K562 (cell line): ENCODE results near the gene ZBTB16. TPM values are rescaled to one million over a fixed set of nuclear protein-coding genes. Genes with fewer than 3 reads are reported as not detected.

Experiments
- CBFA2T2 ChIP-seq: fragments of 450-650 bp; conservative IDR thresholded peaks from 2 replicates; pipeline ENCODE4 v1.6.1; 2017; ENCODE audit warnings: mild to moderate bottlenecking
- CBFA2T3 ChIP-seq: fragments of 450-650 bp; IDR thresholded peaks from 2 replicates; pipeline ENCODE4 v1.6.1; 2017
- ETV1 ChIP-seq: fragments of 450-650 bp; conservative IDR thresholded peaks from 2 replicates; pipeline ENCODE4 v1.6.1; 2016; ENCODE audit warnings: missing genetic modification characterization, control low read depth, low read depth, missing compliant biosample characterization
- ETV6 ChIP-seq, 3 experiments: fragments of 150-350 bp in 1 of 3; sonication (generic) in 1 of 3; formaldehyde crosslinking in 1 of 3; IDR thresholded peaks; 2 replicates each; pipeline versions ENCODE4 v1.6.1 to v1.8.0; 2014 to 2022; ENCODE audit warnings: borderline replicate concordance in 2 of 3, low read depth in 2 of 3, antibody characterized with exemption in 1 of 3, low read length in 1 of 3, mild to moderate bottlenecking in 1 of 3, missing genetic modification reagents in 1 of 3
- FOSL1 ChIP-seq: fragments of 200-800 bp; sonication (Bioruptor generic); conservative IDR thresholded peaks from 2 replicates; pipeline ENCODE4 v1.6.1; 2016; ENCODE audit warnings: missing genetic modification characterization, missing compliant biosample characterization
- LCOR ChIP-seq: sonication (generic); formaldehyde crosslinking; IDR thresholded peaks from 2 replicates; pipeline ENCODE4 v1.8.0; 2022; ENCODE audit warnings: mild to moderate bottlenecking, missing genetic modification reagents
- MEIS2 ChIP-seq: fragments of 450-650 bp; IDR thresholded peaks from 2 replicates; pipeline ENCODE4 v1.6.1; 2014; ENCODE audit warnings: mild to moderate bottlenecking; ENCODE audit not compliant: partially characterized antibody
- MTA2 ChIP-seq: fragments of 450-650 bp; IDR thresholded peaks from 2 replicates; pipeline ENCODE4 v1.6.1; 2016; ENCODE audit warnings: low read depth
- MTF1 ChIP-seq: fragments of 250-450 bp; sonication (Bioruptor Pico); IDR thresholded peaks from 2 replicates; pipeline ENCODE4 v1.9.0; 2021; ENCODE audit warnings: moderate library complexity, mild to moderate bottlenecking, inconsistent platforms, borderline replicate concordance
- NR2F6 ChIP-seq: fragments of 450-650 bp; formaldehyde crosslinking; IDR thresholded peaks from 2 replicates; pipeline ENCODE4 v1.4.0; 2020; ENCODE audit warnings: mild to moderate bottlenecking
- POLR3A ChIP-seq: IDR thresholded peaks from 2 replicates; pipeline ENCODE4 v1.6.1; 2011; ENCODE audit warnings: borderline replicate concordance, mild to moderate bottlenecking, moderate library complexity; ENCODE audit not compliant: insufficient read length, insufficient read depth; ENCODE audit errors: extremely low read depth
- PTBP1 ChIP-seq: fragments of 200-400 bp; formaldehyde crosslinking; IDR thresholded peaks from 2 replicates; pipeline ENCODE4 v1.6.1; 2017; ENCODE audit warnings: low read depth, low read length
- RBM25 ChIP-seq: fragments of 200-400 bp; formaldehyde crosslinking; IDR thresholded peaks from 2 replicates; pipeline ENCODE4 v1.6.1; 2018; ENCODE audit warnings: low read length, low read depth, moderate library complexity; ENCODE audit not compliant: severe bottlenecking
- SAFB2 ChIP-seq: fragments of 200-400 bp; formaldehyde crosslinking; IDR thresholded peaks from 2 replicates; pipeline ENCODE4 v1.6.1; 2018; ENCODE audit warnings: borderline replicate concordance, low read length, low read depth, moderate library complexity; ENCODE audit not compliant: severe bottlenecking
- XRCC3 ChIP-seq: fragments of 450-650 bp; IDR thresholded peaks from 2 replicates; pipeline ENCODE4 v1.6.1; 2017; ENCODE audit warnings: mild to moderate bottlenecking, moderate library complexity
- YY1 ChIP-seq, 3 experiments: IDR thresholded peaks; 2 replicates each; pipeline ENCODE4 v1.6.1; 2011; ENCODE audit warnings: low read length in 2 of 3, mild to moderate bottlenecking in 2 of 3, moderate library complexity in 2 of 3, borderline replicate concordance in 1 of 3, control low read depth in 1 of 3, low read depth in 1 of 3; ENCODE audit not compliant: insufficient read depth in 3 of 3, insufficient replicate concordance in 2 of 3, control insufficient read depth in 1 of 3, insufficient read length in 1 of 3; ENCODE audit errors: extremely low read depth in 1 of 3
- ZNF232 ChIP-seq: sonication (generic); formaldehyde crosslinking; IDR thresholded peaks from 2 replicates; pipeline ENCODE4 v1.8.0; 2022; ENCODE audit warnings: mild to moderate bottlenecking, missing genetic modification reagents
- ZNF436 ChIP-seq: fragments of 250-450, 450-650 bp; sonication (Bioruptor Pico); formaldehyde crosslinking; IDR thresholded peaks from 2 replicates; pipeline ENCODE4 v1.7.0; 2020; ENCODE audit warnings: mild to moderate bottlenecking
- ZNF764 ChIP-seq: fragments of 250-450 bp; sonication (Bioruptor Pico); IDR thresholded peaks from 2 replicates; pipeline ENCODE4 v1.4.0; 2020; ENCODE audit warnings: low read depth, mild to moderate bottlenecking, moderate library complexity
- ZNF830 ChIP-seq: fragments of 250-450 bp; sonication (Bioruptor Pico); IDR thresholded peaks from 2 replicates; pipeline ENCODE4 v1.5.0; 2021; ENCODE audit warnings: mild to moderate bottlenecking
- polyA plus RNA-seq, 8 experiments: library from polyadenylated mRNA; depleted of rRNA in 4 of 8; stranded (reverse) in 5 of 8; unstranded in 3 of 8; fragments of >200 nt; fragmentation: Nextera tagmentation in 2 of 8; fragmentation: Illumina TruSeq in 1 of 8; extraction: Ambion mirVana in 2 of 8; extraction: Trizol in 1 of 8; gene quantifications; 2 replicates each; pipeline versions ENCODE4 v1.2.1 to v1.2.3, GENCODE V29; 2011 to 2014; ENCODE audit warnings: inconsistent platforms in 1 of 8, missing spikeins in 1 of 8
- total RNA-seq, 7 experiments: library from RNA; depleted of rRNA in 6 of 7; stranded (reverse); fragments of >200 nt in 6 of 7; fragmentation: Illumina TruSeq in 2 of 7; extraction: Trizol in 2 of 7; gene quantifications; 2 replicates each; pipeline versions ENCODE4 v1.2.1 to v1.2.3, GENCODE V29; 2011 to 2021; ENCODE audit warnings: low replicate concordance in 1 of 7
- TF ChIP-seq, protein P1 (sequence below): IDR thresholded peaks from 2 replicates; pipeline ENCODE4 v1.6.1; 2011; ENCODE audit not compliant: insufficient read length; ENCODE audit errors: extremely low read depth
- TF ChIP-seq, protein P2 (sequence below): sonication (generic); formaldehyde crosslinking; IDR thresholded peaks from 2 replicates; pipeline ENCODE4 v1.8.0; 2023; ENCODE audit warnings: mild to moderate bottlenecking, missing genetic modification reagents
- TF ChIP-seq, protein P3 (sequence below): IDR thresholded peaks from 2 replicates; pipeline ENCODE4 v1.6.1; 2016; ENCODE audit warnings: missing genetic modification characterization, missing compliant biosample characterization

Gene ZBTB16
- total and polyA plus RNA-seq, 9 of the 15 experiments (the other 6 are each of a cell fraction or from before 2014, with no cell fraction given): 0.06 to 0.40 (median 0.24) TPM; not detected in 4

DNA sequence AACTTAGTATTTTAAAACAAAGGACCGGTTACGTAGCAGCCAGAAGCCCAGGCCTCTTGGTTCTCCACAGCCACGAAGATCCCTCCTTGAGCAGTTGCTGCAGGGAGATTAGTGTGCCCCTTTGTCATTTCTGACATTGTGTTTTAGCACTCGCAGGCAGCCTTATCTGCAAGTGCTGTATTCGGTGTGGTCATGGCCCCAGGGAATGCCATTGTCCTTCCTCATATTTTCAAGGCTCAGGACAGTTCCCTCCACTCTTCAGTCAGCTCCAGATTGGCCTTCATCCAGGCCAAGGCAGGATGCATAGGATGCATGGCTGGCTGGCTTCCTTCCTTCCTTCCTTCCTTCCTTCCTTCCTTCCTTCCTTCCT, 88.5 kb downstream of the ZBTB16 start (continued):
- TF ChIP-seq ZNF764 (CRISPR knock-in tag): no peak
- TF ChIP-seq, protein P1, sequence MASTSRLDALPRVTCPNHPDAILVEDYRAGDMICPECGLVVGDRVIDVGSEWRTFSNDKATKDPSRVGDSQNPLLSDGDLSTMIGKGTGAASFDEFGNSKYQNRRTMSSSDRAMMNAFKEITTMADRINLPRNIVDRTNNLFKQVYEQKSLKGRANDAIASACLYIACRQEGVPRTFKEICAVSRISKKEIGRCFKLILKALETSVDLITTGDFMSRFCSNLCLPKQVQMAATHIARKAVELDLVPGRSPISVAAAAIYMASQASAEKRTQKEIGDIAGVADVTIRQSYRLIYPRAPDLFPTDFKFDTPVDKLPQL: no peak
- no peak for TF ChIP-seq NR2F6 (CRISPR knock-in tag)
- TF ChIP-seq PTBP1: no peak
- no peak for TF ChIP-seq FOSL1
- TF ChIP-seq MTF1: no peak
- TF ChIP-seq, protein P2, sequence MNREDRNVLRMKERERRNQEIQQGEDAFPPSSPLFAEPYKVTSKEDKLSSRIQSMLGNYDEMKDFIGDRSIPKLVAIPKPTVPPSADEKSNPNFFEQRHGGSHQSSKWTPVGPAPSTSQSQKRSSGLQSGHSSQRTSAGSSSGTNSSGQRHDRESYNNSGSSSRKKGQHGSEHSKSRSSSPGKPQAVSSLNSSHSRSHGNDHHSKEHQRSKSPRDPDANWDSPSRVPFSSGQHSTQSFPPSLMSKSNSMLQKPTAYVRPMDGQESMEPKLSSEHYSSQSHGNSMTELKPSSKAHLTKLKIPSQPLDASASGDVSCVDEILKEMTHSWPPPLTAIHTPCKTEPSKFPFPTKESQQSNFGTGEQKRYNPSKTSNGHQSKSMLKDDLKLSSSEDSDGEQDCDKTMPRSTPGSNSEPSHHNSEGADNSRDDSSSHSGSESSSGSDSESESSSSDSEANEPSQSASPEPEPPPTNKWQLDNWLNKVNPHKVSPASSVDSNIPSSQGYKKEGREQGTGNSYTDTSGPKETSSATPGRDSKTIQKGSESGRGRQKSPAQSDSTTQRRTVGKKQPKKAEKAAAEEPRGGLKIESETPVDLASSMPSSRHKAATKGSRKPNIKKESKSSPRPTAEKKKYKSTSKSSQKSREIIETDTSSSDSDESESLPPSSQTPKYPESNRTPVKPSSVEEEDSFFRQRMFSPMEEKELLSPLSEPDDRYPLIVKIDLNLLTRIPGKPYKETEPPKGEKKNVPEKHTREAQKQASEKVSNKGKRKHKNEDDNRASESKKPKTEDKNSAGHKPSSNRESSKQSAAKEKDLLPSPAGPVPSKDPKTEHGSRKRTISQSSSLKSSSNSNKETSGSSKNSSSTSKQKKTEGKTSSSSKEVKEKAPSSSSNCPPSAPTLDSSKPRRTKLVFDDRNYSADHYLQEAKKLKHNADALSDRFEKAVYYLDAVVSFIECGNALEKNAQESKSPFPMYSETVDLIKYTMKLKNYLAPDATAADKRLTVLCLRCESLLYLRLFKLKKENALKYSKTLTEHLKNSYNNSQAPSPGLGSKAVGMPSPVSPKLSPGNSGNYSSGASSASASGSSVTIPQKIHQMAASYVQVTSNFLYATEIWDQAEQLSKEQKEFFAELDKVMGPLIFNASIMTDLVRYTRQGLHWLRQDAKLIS (CRISPR knock-in tag): no peak
- TF ChIP-seq CBFA2T2: peak; percentile 70
- no peak for TF ChIP-seq LCOR (CRISPR knock-in tag)
- TF ChIP-seq, protein P3, sequence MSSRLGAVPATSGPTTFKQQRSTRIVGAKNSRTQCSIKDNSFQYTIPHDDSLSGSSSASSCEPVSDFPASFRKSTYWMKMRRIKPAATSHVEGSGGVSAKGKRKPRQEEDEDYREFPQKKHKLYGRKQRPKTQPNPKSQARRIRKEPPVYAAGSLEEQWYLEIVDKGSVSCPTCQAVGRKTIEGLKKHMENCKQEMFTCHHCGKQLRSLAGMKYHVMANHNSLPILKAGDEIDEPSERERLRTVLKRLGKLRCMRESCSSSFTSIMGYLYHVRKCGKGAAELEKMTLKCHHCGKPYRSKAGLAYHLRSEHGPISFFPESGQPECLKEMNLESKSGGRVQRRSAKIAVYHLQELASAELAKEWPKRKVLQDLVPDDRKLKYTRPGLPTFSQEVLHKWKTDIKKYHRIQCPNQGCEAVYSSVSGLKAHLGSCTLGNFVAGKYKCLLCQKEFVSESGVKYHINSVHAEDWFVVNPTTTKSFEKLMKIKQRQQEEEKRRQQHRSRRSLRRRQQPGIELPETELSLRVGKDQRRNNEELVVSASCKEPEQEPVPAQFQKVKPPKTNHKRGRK (tag): peak; percentile 63; the same call in 1 of the 2 replicates
- no peak for TF ChIP-seq ZNF830 (CRISPR knock-in tag)
- TF ChIP-seq YY1 (IDR thresholded peaks at IDR 0.05; ENCODE audit: borderline replicate concordance in 1 of 3, control insufficient read depth in 1 of 3, extremely low read depth in 1 of 3, insufficient read depth in 3 of 3, insufficient read length in 1 of 3, insufficient replicate concordance in 2 of 3, low read depth in 1 of 3, low read length in 2 of 3): peak in 1 of 3 experiments; percentile 39
- TF ChIP-seq MEIS2: peak; percentile 81
- TF ChIP-seq ZNF232 (CRISPR knock-in tag): no peak
- TF ChIP-seq MTA2: 0 out of 2 replicates have a peak, but pooled peaks have one; percentile 28
- peak in 1 of 2 experiments; percentile 46; a peak in 1 of 4 replicates for TF ChIP-seq ETV6 (IDR thresholded peaks at IDR 0.05; ENCODE audit: borderline replicate concordance in 1 of 2, low read depth in 2 of 2, low read length in 1 of 2)
- TF ChIP-seq ETV6 (CRISPR knock-in tag; IDR thresholded peaks at IDR 0.05; ENCODE audit: borderline replicate concordance): no peak
- TF ChIP-seq ZNF436 (CRISPR knock-in tag): no peak
- peak; percentile 85 for TF ChIP-seq CBFA2T3
- no peak for TF ChIP-seq XRCC3
- TF ChIP-seq RBM25: no peak
- peak; percentile 3 for TF ChIP-seq POLR3A
- TF ChIP-seq ETV1 (tag): 0 out of 2 replicates have a peak, but pooled peaks have one; percentile 44
- no peak for TF ChIP-seq SAFB2
